ENCODE measurements around the gene DGKI.

DNA sequence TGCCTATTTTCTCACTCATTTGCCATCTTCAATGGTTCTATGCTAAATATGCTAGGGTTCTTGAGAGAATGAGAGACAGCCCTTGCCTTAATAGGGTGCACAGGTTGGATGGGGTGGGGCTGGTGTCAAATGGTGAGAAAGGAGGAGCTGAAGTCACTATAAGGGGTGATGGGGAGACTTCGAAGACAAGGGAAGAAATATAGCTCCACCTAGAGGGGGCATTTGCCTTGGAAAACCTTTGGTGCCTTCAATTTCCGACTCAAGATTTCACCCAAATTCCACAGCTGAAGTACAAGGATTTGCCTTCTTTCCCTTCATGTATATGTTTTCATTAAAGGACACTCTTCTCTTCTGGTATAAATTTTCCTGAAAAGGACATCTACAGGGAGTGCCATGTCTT, 508.9 kb downstream of the DGKI start:
- TF ChIP-seq CTCF (IDR thresholded peaks at IDR 0.05) (no peak), EZH2 (IDR thresholded peaks at IDR 0.05; ENCODE audit: borderline replicate concordance, insufficient read depth, low read depth, low read length, poor library complexity, severe bottlenecking) (no peak)

Measured in B cell (primary cell).